Measurements from ENCODE around the gene APOA4.
A peak's percentile ranks its signal among the peaks of the same experiment; 100 is the strongest.
"Not testable (repeated sequence)": the region's sequence is repeated elsewhere in the genome, so short reads cannot be mapped to it uniquely, and the experiment has no call there.

APOA4 gene

GRCh38 chr11:116808262-116809175 is 14.6 kb downstream of the APOA4 start:
- TF ChIP-seq CTCF (conservative IDR thresholded peaks at IDR 0.05), result no peak
- peak overlapping the region; percentile 74 for H3K27ac ChIP-seq

- H3K27ac ChIP-seq, result peak overlapping the region; percentile 74
- TF ChIP-seq CTCF (conservative IDR thresholded peaks at IDR 0.05), result no peak
These were observed 15.4 kb downstream of the APOA4 start for GRCh38 chr11:116807601-116808261.

GRCh38 chr11:116804001-116804400 is 19.1 kb downstream of the APOA4 start:
- TF ChIP-seq CTCF (conservative IDR thresholded peaks at IDR 0.05), result no peak
- H3K27ac ChIP-seq, result no peak overlapping the region

GRCh38 chr11:116801662-116802061 is 21.4 kb downstream of the APOA4 start:
- H3K27ac ChIP-seq, result not testable (repeated sequence)

- H3K27ac ChIP-seq, result no peak overlapping the region
- TF ChIP-seq CTCF (conservative IDR thresholded peaks at IDR 0.05), result no peak
These were observed 22.5 kb downstream of the APOA4 start for GRCh38 chr11:116800610-116801009.

GRCh38 chr11:116798368-116798767 is 24.7 kb downstream of the APOA4 start:
- no peak for TF ChIP-seq CTCF (conservative IDR thresholded peaks at IDR 0.05)
- no peak overlapping the region for H3K27ac ChIP-seq

GRCh38 chr11:116797816-116798215 is 25.3 kb downstream of the APOA4 start:
- no peak for TF ChIP-seq CTCF (conservative IDR thresholded peaks at IDR 0.05)

GRCh38 chr11:116796548-116796947 is 26.6 kb downstream of the APOA4 start:
- no peak for TF ChIP-seq CTCF (conservative IDR thresholded peaks at IDR 0.05)
- no peak overlapping the region for H3K27ac ChIP-seq

More at GRCh38 chr11:116797816-116798215, 25.3 kb downstream of the APOA4 start:
- no peak overlapping the region for H3K27ac ChIP-seq
